Measurements from ENCODE around the gene TUFT1.

DNA sequence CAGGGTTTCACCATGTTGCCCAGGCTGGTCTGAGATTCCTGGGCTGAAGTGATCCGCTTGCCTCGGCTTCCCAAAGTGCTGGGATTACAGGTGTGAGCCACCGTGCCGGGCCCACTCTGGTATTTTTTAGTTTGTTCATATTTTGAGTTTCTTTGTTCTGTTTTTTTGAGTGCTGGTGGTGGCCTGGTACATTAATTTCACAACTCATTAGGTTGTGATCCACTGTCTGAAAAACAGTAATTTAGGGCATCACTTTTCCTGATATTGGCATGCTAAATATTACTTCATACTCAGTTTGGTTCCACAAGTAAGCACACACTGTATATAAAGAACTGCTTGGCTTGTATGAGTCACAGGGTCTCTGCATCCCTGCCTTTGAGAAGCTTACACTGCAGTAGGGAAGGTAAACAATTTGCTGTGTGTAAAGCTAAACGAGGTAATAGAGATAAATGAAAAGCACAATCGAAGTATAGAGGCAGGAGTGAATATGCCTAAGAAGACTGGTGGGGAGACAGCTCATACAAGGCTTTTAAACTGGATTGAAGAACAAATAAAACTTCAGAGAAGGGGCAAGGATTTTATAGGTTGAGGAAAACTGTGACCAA is 79.5 kb downstream of the TUFT1 start:
- TF ChIP-seq, protein P1, sequence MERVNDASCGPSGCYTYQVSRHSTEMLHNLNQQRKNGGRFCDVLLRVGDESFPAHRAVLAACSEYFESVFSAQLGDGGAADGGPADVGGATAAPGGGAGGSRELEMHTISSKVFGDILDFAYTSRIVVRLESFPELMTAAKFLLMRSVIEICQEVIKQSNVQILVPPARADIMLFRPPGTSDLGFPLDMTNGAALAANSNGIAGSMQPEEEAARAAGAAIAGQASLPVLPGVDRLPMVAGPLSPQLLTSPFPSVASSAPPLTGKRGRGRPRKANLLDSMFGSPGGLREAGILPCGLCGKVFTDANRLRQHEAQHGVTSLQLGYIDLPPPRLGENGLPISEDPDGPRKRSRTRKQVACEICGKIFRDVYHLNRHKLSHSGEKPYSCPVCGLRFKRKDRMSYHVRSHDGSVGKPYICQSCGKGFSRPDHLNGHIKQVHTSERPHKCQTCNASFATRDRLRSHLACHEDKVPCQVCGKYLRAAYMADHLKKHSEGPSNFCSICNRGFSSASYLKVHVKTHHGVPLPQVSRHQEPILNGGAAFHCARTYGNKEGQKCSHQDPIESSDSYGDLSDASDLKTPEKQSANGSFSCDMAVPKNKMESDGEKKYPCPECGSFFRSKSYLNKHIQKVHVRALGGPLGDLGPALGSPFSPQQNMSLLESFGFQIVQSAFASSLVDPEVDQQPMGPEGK (tag by site-specific recombination; IDR thresholded peaks at IDR 0.05) = no peak
- TF ChIP-seq ZNF792 (tag by site-specific recombination; IDR thresholded peaks at IDR 0.05) = no peak
